Activated B cell treated with CpG ODN at 0.5 μM for 24 hours (primary cell): ENCODE measurements around the gene ANKRD60. TPM values are rescaled to one million over a fixed set of nuclear protein-coding genes. Genes with fewer than 3 reads are reported as not detected.

Source experiments
- ATAC-seq: fragments of 200-7000 bp; cut with Tn5 transposase; one replicate; pipeline ENCODE4 v1.10.0; 2021; ENCODE audit warnings: low read depth, mild to moderate bottlenecking, moderate library complexity
- CTCF ChIA-PET: fragments of 350-600 bp; sonication (Branson Sonifier 250); formaldehyde crosslinking; loops from one replicate; lab custom pipeline; 2021; ENCODE audit warnings: antibody characterized with exemption; lab: Charles Lee
- POLR2A ChIA-PET: fragments of 350-600 bp; sonication (Branson Sonifier 250); formaldehyde crosslinking; loops from one replicate; lab custom pipeline; 2021; ENCODE audit warnings: antibody characterized with exemption; lab: Charles Lee
- DNase-seq: peaks from one replicate; pipeline ENCODE4 v3.0.0; 2022
- H3K27ac Mint-ChIP-seq: one replicate; pipeline ENCODE4 v1.8.0; 2020; ENCODE audit warnings: mixed read lengths
- H3K27me3 Mint-ChIP-seq: one replicate; pipeline ENCODE4 v1.8.0; 2021; ENCODE audit warnings: mixed read lengths
- H3K36me3 Mint-ChIP-seq: one replicate; pipeline ENCODE4 v1.8.0; 2021; ENCODE audit warnings: low read depth, mixed read lengths
- H3K4me1 Mint-ChIP-seq: one replicate; pipeline ENCODE4 v1.8.0; 2021; ENCODE audit warnings: mixed read lengths
- H3K4me3 Mint-ChIP-seq: one replicate; pipeline ENCODE4 v1.8.0; 2020; ENCODE audit warnings: mild to moderate bottlenecking, mixed read lengths
- H3K9me3 Mint-ChIP-seq: one replicate; pipeline ENCODE4 v1.8.0; 2020; ENCODE audit warnings: mixed read lengths
- CTCF ChIP-seq: fragments of 200-600 bp; IDR thresholded peaks from one replicate; pipeline ENCODE4 v1.8.0; 2022; ENCODE audit warnings: antibody characterized with exemption, mild to moderate bottlenecking
- intact Hi-C: fragments of 100-400 bp; cut with micrococcal nuclease; formaldehyde crosslinking; loops from one replicate; pipeline ENCODE4 v1.15.1; 2024
- total RNA-seq: library from RNA; stranded (reverse); gene quantifications from 2 replicates; pipeline ENCODE4 v1.2.3, GENCODE V29; 2022

ANKRD60 gene
- total RNA-seq, 1 donor from 2014 or later = not detected

GRCh38 chr20:58202044-58202443, 26.4 kb downstream of the ANKRD60 start:
- Mint-ChIP-seq H3K9me3 (no peaks in the 10 kb centered on the region), H3K4me3 (no peak overlapping the region), H3K27ac (no peak overlapping the region), H3K27me3 (peaks cover 3% of the 10 kb centered on the region), H3K36me3 (no peaks in the 10 kb centered on the region), H3K4me1 (no peaks in the 10 kb centered on the region)
- ChIA-PET CTCF (no interaction called here), POLR2A (no interaction called here)
- ATAC-seq (no peak), DNase-seq (no peak)
- no peak for TF ChIP-seq CTCF
- intact Hi-C loops = no loop called here

- H3K36me3 Mint-ChIP-seq = no peaks in the 10 kb centered on the region
- no peak for TF ChIP-seq CTCF
- CTCF ChIA-PET = no interaction called here
- no peak overlapping the region for H3K4me3 Mint-ChIP-seq
- POLR2A ChIA-PET = no interaction called here
- no peak overlapping the region for H3K27ac Mint-ChIP-seq
- peaks cover 3% of the 10 kb centered on the region for H3K27me3 Mint-ChIP-seq
- H3K9me3 Mint-ChIP-seq = no peaks in the 10 kb centered on the region
- ATAC-seq (no peak), DNase-seq (no peak)
- H3K4me1 Mint-ChIP-seq = no peaks in the 10 kb centered on the region
- intact Hi-C loops = no loop called here
These were observed 26.8 kb downstream of the ANKRD60 start for GRCh38 chr20:58201616-58202015.

GRCh38 chr20:58199469-58199868, 29.0 kb downstream of the ANKRD60 start:
- TF ChIP-seq CTCF = no peak
- DNase-seq = no peak
- H3K27me3 Mint-ChIP-seq = peaks cover 3% of the 10 kb centered on the region
- no peak overlapping the region for H3K4me3 Mint-ChIP-seq
- ATAC-seq = no peak
- H3K4me1 Mint-ChIP-seq = no peaks in the 10 kb centered on the region
- no peak overlapping the region for H3K27ac Mint-ChIP-seq
- no peaks in the 10 kb centered on the region for H3K9me3 Mint-ChIP-seq
- CTCF ChIA-PET = no interaction called here
- no peaks in the 10 kb centered on the region for H3K36me3 Mint-ChIP-seq
- intact Hi-C loops = no loop called here
- POLR2A ChIA-PET = no interaction called here

- no peak for DNase-seq
- no peak for TF ChIP-seq CTCF
- CTCF ChIA-PET = no interaction called here
- POLR2A ChIA-PET = no interaction called here
- H3K9me3 Mint-ChIP-seq = no peaks in the 10 kb centered on the region
- H3K36me3 Mint-ChIP-seq = no peaks in the 10 kb centered on the region
- ATAC-seq = no peak
- H3K27ac Mint-ChIP-seq = no peak overlapping the region
- peaks cover 3% of the 10 kb centered on the region for H3K27me3 Mint-ChIP-seq
- intact Hi-C loops = no loop called here
- H3K4me1 Mint-ChIP-seq = no peaks in the 10 kb centered on the region
- no peak overlapping the region for H3K4me3 Mint-ChIP-seq
These were observed 29.5 kb downstream of the ANKRD60 start for GRCh38 chr20:58198901-58199355.

- Mint-ChIP-seq H3K9me3 (no peaks in the 10 kb centered on the region), H3K27ac (no peak overlapping the region), H3K4me1 (no peaks in the 10 kb centered on the region), H3K27me3 (peaks cover 3% of the 10 kb centered on the region), H3K36me3 (no peaks in the 10 kb centered on the region), H3K4me3 (no peak overlapping the region)
- TF ChIP-seq CTCF = no peak
- POLR2A ChIA-PET = no interaction called here
- ATAC-seq (no peak), DNase-seq (no peak)
- CTCF ChIA-PET = interaction anchor here (1.2 kb wide), 1 partner anchor 11 kb away, joined by 3 read pairs; no protein-coding TSS in a partner anchor
- intact Hi-C loops = no loop called here
These were observed 30.1 kb downstream of the ANKRD60 start for GRCh38 chr20:58198384-58198783.
